ENCODE measurements around the gene EXTL1. TPM values are rescaled to one million over a fixed set of nuclear protein-coding genes. Genes with fewer than 3 reads are reported as not detected.

Gene EXTL1
- total and polyA plus RNA-seq, 10 of the 15 experiments (the other 5 are each of a cell fraction or from before 2014, with no cell fraction given): not detected

GRCh38 chr1:26058052-26058595 is 36.5 kb downstream of the EXTL1 start (continued):
- TF ChIP-seq, protein P1, sequence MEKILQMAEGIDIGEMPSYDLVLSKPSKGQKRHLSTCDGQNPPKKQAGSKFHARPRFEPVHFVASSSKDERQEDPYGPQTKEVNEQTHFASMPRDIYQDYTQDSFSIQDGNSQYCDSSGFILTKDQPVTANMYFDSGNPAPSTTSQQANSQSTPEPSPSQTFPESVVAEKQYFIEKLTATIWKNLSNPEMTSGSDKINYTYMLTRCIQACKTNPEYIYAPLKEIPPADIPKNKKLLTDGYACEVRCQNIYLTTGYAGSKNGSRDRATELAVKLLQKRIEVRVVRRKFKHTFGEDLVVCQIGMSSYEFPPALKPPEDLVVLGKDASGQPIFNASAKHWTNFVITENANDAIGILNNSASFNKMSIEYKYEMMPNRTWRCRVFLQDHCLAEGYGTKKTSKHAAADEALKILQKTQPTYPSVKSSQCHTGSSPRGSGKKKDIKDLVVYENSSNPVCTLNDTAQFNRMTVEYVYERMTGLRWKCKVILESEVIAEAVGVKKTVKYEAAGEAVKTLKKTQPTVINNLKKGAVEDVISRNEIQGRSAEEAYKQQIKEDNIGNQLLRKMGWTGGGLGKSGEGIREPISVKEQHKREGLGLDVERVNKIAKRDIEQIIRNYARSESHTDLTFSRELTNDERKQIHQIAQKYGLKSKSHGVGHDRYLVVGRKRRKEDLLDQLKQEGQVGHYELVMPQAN (conservative IDR thresholded peaks at IDR 0.05): no peak
- TF ChIP-seq MXI1 (IDR thresholded peaks at IDR 0.05; ENCODE audit: low read depth, low read length) (no peak), SP1 (IDR thresholded peaks at IDR 0.05; ENCODE audit: low read depth, low read length) (no peak), SMAD5 (IDR thresholded peaks at IDR 0.05; ENCODE audit: low read depth) (no peak)

DNA sequence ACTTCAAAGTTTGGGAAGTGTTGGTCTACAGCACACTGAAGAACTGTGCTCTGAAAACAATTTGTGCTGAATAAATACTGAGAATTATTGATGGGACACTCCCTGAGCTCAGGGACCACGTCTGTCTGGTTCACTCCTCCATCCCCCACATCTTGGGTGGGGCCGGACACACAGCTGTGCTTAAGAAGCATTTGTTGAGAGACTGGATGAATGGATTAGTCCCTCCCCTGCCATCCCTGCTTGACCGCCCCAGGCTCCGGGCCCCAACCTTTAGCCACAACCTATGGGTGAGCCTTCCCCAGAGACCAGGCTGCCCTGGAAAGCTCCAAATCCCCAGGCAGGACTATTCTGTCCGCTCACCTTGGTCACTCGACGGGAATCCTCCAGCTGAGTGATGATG is 38.3 kb downstream of the EXTL1 start:
- ChIA-PET SMC1A (ENCODE audit: uncharacterized antibody, unreplicated experiment) (no interaction called here), POLR2A (interaction anchor here (0.6 kb wide), 1 partner anchor 998 kb away, joined by 3 read pairs; no protein-coding TSS in a partner anchor), RAD21 (ENCODE audit: unreplicated experiment) (no interaction called here), CTCF (interaction anchor here (1.2 kb wide), 1 partner anchor 216 kb away, joined by 3 read pairs; no protein-coding TSS in a partner anchor)
- Histone ChIP-seq H3K36me3 (ENCODE audit: control insufficient read depth in 2 of 2, insufficient read depth in 2 of 2, low read length in 1 of 2) (no peaks in the 10 kb centered on the region), H3K9ac (ENCODE audit: control insufficient read depth, insufficient read depth, low read length) (no peak overlapping the region), H3K4me2 (ENCODE audit: control insufficient read depth, insufficient read depth) (no peak overlapping the region), H3K4me1 (ENCODE audit: control insufficient read depth, insufficient read depth, low read length) (no peaks in the 10 kb centered on the region), H3K4me3 (no peak overlapping the region), H2AFZ (ENCODE audit: control insufficient read depth, low read depth, low read length) (no peak overlapping the region), H3K27me3 (replicated peaks in 1 of 2; ENCODE audit: control insufficient read depth in 2 of 2, insufficient read depth in 2 of 2, low read length in 1 of 2) (peaks cover 2% of the 10 kb centered on the region in 2 experiments; a peak in 3 of 4 replicates), H4K20me1 (ENCODE audit: control insufficient read depth, insufficient read depth) (no peaks in the 10 kb centered on the region), H3K27ac (ENCODE audit: control insufficient read depth, insufficient read depth) (no peak overlapping the region), H3K9me3 (replicated peaks; ENCODE audit: control insufficient read depth, insufficient read depth, low read length) (no peaks in the 10 kb centered on the region), H3K79me2 (ENCODE audit: control insufficient read depth, insufficient read depth, low read length) (no peaks in the 10 kb centered on the region)
- 50% methylated on average over 7 of the region's 7 CpGs for WGBS (ENCODE audit: insufficient coverage, insufficient replicate concordance, low lambda C conversion rate, missing lambda C conversion rate)
- ATAC-seq: no peak
- no peak for DNase-seq (ENCODE audit: low read depth, low spot score)
- BruUV-seq (replicated peaks): no TSS peak
- FAIRE-seq: no peak
- in situ Hi-C loops (cut with MboI): no loop called here
- intact Hi-C loops (cut with micrococcal nuclease; ENCODE audit: unreplicated experiment): no loop called here
- TF ChIP-seq YY1 (IDR thresholded peaks at IDR 0.05; ENCODE audit: low read depth, low read length) (no peak), ZBTB4 (CRISPR knock-in tag; IDR thresholded peaks at IDR 0.05) (no peak), ATF2 (IDR thresholded peaks at IDR 0.05; ENCODE audit: low read length) (no peak), NFYA (IDR thresholded peaks at IDR 0.05; ENCODE audit: borderline replicate concordance, low read depth, low read length) (no peak), KAT2A (conservative IDR thresholded peaks at IDR 0.05; ENCODE audit: control insufficient read depth, low read depth, low read length) (no peak), CHD4 (IDR thresholded peaks at IDR 0.05) (no peak), SIN3A (IDR thresholded peaks at IDR 0.05; ENCODE audit: low read depth, low read length) (no peak), ZNF622 (IDR thresholded peaks at IDR 0.05) (no peak), TARDBP (IDR thresholded peaks at IDR 0.05; ENCODE audit: borderline replicate concordance) (no peak)
- TF ChIP-seq, protein P2, sequence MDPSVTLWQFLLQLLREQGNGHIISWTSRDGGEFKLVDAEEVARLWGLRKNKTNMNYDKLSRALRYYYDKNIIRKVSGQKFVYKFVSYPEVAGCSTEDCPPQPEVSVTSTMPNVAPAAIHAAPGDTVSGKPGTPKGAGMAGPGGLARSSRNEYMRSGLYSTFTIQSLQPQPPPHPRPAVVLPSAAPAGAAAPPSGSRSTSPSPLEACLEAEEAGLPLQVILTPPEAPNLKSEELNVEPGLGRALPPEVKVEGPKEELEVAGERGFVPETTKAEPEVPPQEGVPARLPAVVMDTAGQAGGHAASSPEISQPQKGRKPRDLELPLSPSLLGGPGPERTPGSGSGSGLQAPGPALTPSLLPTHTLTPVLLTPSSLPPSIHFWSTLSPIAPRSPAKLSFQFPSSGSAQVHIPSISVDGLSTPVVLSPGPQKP (IDR thresholded peaks at IDR 0.05; ENCODE audit: low read depth, low read length): no peak
- TF ChIP-seq, protein P3, sequence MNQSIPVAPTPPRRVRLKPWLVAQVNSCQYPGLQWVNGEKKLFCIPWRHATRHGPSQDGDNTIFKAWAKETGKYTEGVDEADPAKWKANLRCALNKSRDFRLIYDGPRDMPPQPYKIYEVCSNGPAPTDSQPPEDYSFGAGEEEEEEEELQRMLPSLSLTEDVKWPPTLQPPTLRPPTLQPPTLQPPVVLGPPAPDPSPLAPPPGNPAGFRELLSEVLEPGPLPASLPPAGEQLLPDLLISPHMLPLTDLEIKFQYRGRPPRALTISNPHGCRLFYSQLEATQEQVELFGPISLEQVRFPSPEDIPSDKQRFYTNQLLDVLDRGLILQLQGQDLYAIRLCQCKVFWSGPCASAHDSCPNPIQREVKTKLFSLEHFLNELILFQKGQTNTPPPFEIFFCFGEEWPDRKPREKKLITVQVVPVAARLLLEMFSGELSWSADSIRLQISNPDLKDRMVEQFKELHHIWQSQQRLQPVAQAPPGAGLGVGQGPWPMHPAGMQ (IDR thresholded peaks at IDR 0.05; ENCODE audit: borderline replicate concordance): no peak

Data from GM12878 (cell line).